ENCODE measurements around the gene ZNF556.

GRCh38 chr19:2926341-2927031 lies 59.4 kb downstream of the ZNF556 start:
- TF ChIP-seq CTCF (IDR thresholded peaks at IDR 0.05), result no peak
- TF ChIP-seq POLR2A (IDR thresholded peaks at IDR 0.05), result no peak
- TF ChIP-seq POLR2AphosphoS5 (IDR thresholded peaks at IDR 0.05), result no peak
- no peak for TF ChIP-seq EP300 (IDR thresholded peaks at IDR 0.05)
